ENCODE results near the gene RAD51AP2. TPM values are rescaled to one million over a fixed set of nuclear protein-coding genes. Genes with fewer than 3 reads are reported as not detected.
A peak's percentile ranks its signal among the peaks of the same experiment; 100 is the strongest.

RAD51AP2 gene
- total and polyA plus RNA-seq, 2 of the 8 experiments (the other 6 are each of a cell fraction or from before 2014, with no cell fraction given) = 0.02 to 0.20 TPM

DNA sequence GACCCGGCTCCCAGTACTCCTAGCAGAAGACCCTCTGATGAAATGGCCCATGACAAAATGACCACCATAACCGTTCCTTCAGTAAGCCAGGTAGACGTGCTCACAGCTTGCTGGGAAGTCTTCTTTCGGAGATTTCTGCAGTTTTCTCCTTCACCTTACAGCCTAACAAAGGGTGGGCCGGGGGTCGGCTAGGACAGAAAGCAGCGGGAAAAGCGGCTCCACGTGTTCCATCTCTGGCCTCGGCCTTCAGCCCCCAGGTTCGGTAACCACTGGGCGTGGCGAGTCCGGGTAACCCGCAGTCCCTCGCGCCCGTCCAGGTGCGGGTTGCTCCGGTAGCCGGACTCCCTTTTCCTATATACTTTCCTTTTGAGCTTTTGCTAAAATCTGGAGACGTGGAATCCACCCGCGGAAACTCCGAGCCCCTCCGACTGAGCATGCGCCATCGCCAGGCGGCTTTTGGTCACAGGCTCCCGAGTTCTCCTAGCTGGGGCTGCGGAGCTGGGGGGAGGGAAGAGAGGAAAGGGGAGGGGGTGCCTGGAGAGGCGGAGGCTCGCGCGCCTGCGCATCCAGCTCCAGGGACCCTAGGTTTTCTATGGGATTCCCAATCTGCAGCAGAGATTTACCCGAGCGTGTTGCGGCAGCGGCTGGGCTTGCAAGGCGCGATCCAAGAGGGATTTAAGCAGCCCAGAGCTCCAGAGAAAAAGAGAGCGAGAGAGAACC is 22.0 kb upstream of the RAD51AP2 start, which contains the start of gene VSNL1 (continued):
- TF ChIP-seq RBBP5 (IDR thresholded peaks at IDR 0.05; ENCODE audit: borderline replicate concordance, low read depth, low read length) (no peak), USF2 (IDR thresholded peaks at IDR 0.05; ENCODE audit: low read length) (0 out of 2 replicates have a peak, but pooled peaks have one; percentile 34), POLR2AphosphoS5 (IDR thresholded peaks at IDR 0.05; ENCODE audit: low read depth, low read length) (peak; percentile 10; the same call in 1 of the 2 replicates), SRF (IDR thresholded peaks at IDR 0.05; ENCODE audit: low read depth, low read length) (no peak), TAF1 (IDR thresholded peaks at IDR 0.05; ENCODE audit: low read depth, low read length) (peak; percentile 72; the same call in 1 of the 2 replicates), SIN3A (conservative IDR thresholded peaks at IDR 0.05 in 1 of 2, IDR thresholded peaks at IDR 0.05 in 1 of 2; ENCODE audit: low read depth in 1 of 2, low read length in 2 of 2) (0 out of 4 replicates have a peak, but pooled peaks of 1 of the 2 experiments have one; percentile 11), SP1 (IDR thresholded peaks at IDR 0.05; ENCODE audit: low read depth, low read length) (peak; percentile 89), PHF8 (conservative IDR thresholded peaks at IDR 0.05; ENCODE audit: low read depth, low read length) (peak; percentile 63), POLR2A (IDR thresholded peaks at IDR 0.05; ENCODE audit: control extremely low read depth in 1 of 2, low read depth in 2 of 2, low read length in 2 of 2) (peak in 1 of 2 experiments; percentile 37; a peak in 1 of 3 replicates)

Measured in H1 (cell line).